HepG2 (cell line): ENCODE results near the gene PPP3R1. TPM values are rescaled to one million over a fixed set of nuclear protein-coding genes. Genes with fewer than 3 reads are reported as not detected.
A peak's percentile ranks its signal among the peaks of the same experiment; 100 is the strongest.

Source experiments
- CEBPG ChIP-seq: IDR thresholded peaks from 2 replicates; pipeline ENCODE4 v1.6.1; 2016
- DMTF1 ChIP-seq: sonication (generic); formaldehyde crosslinking; IDR thresholded peaks from 2 replicates; pipeline ENCODE4 v1.4.0; 2020; ENCODE audit warnings: mild to moderate bottlenecking, missing genetic modification reagents
- DNMT1 ChIP-seq: sonication (generic); formaldehyde crosslinking; IDR thresholded peaks from 2 replicates; pipeline ENCODE4 v1.5.1; 2020; ENCODE audit warnings: mild to moderate bottlenecking, missing genetic modification reagents
- FIP1L1 ChIP-seq: fragments of 200-400 bp; formaldehyde crosslinking; IDR thresholded peaks from 2 replicates; pipeline ENCODE4 v1.6.1; 2018; ENCODE audit warnings: low read depth, mild to moderate bottlenecking, low read length, moderate library complexity, borderline replicate concordance; ENCODE audit not compliant: insufficient read depth
- FOXP1 ChIP-seq, 2 experiments: fragments of 450-650 bp in 1 of 2; IDR thresholded peaks; 2 replicates each; pipeline ENCODE4 v1.6.1; 2017 to 2018; ENCODE audit warnings: antibody characterized with exemption in 1 of 2
- GFI1 ChIP-seq: sonication (generic); formaldehyde crosslinking; IDR thresholded peaks from 2 replicates; pipeline ENCODE4 v1.5.0; 2020; ENCODE audit warnings: missing genetic modification reagents, mild to moderate bottlenecking, borderline replicate concordance
- GPBP1L1 ChIP-seq: sonication (generic); formaldehyde crosslinking; IDR thresholded peaks from 2 replicates; pipeline ENCODE4 v1.5.0; 2020; ENCODE audit warnings: mild to moderate bottlenecking, missing genetic modification reagents
- MZF1 ChIP-seq: sonication (generic); formaldehyde crosslinking; IDR thresholded peaks from 2 replicates; pipeline ENCODE4 v1.8.1; 2023; ENCODE audit warnings: mild to moderate bottlenecking, missing genetic modification reagents, borderline replicate concordance
- NR2F2 ChIP-seq: IDR thresholded peaks from 2 replicates; pipeline ENCODE4 v1.6.1; 2012; ENCODE audit warnings: low read depth, inconsistent platforms, borderline replicate concordance
- TERF1 ChIP-seq: sonication (generic); formaldehyde crosslinking; IDR thresholded peaks from 2 replicates; pipeline ENCODE4 v1.8.0; 2022; ENCODE audit warnings: mild to moderate bottlenecking, missing genetic modification reagents, moderate library complexity
- WIZ ChIP-seq: sonication (generic); formaldehyde crosslinking; IDR thresholded peaks from 2 replicates; pipeline ENCODE4 v1.5.1; 2020; ENCODE audit warnings: mild to moderate bottlenecking, missing genetic modification reagents
- ZBTB7B ChIP-seq: sonication (generic); formaldehyde crosslinking; IDR thresholded peaks from 2 replicates; pipeline ENCODE4 v1.4.0; 2020; ENCODE audit warnings: missing genetic modification reagents
- ZFP1 ChIP-seq: IDR thresholded peaks from 2 replicates; pipeline ENCODE4 v1.6.1; 2016
- ZFP90 ChIP-seq: sonication (generic); formaldehyde crosslinking; IDR thresholded peaks from 2 replicates; pipeline ENCODE4 v1.8.0; 2022; ENCODE audit warnings: missing genetic modification reagents, mild to moderate bottlenecking, inconsistent platforms, borderline replicate concordance
- ZNF136 ChIP-seq: sonication (generic); formaldehyde crosslinking; IDR thresholded peaks from 2 replicates; pipeline ENCODE4 v1.8.1; 2022; ENCODE audit warnings: low read depth, mild to moderate bottlenecking, moderate library complexity, missing genetic modification reagents
- ZNF292 ChIP-seq: sonication (generic); formaldehyde crosslinking; IDR thresholded peaks from 2 replicates; pipeline ENCODE4 v1.8.1; 2022; ENCODE audit warnings: mild to moderate bottlenecking, low read depth, missing genetic modification reagents, borderline replicate concordance
- ZNF564 ChIP-seq: sonication (generic); formaldehyde crosslinking; IDR thresholded peaks from 2 replicates; pipeline ENCODE4 v1.8.1; 2023; ENCODE audit warnings: mild to moderate bottlenecking, missing genetic modification reagents
- polyA plus RNA-seq, 8 experiments: library from polyadenylated mRNA; depleted of rRNA in 3 of 8; stranded (reverse) in 7 of 8; unstranded in 1 of 8; fragments of >200 nt; fragmentation: Illumina TruSeq in 4 of 8; extraction: Trizol in 4 of 8; gene quantifications; 2 replicates each; pipeline versions ENCODE4 v1.2.1 to v1.2.3, GENCODE V29; 2011 to 2016; ENCODE audit warnings: low read depth in 4 of 8, missing spikeins in 1 of 8, mixed read lengths in 1 of 8; ENCODE audit not compliant: insufficient read depth in 1 of 8
- total RNA-seq, 5 experiments: library from RNA; depleted of rRNA; stranded (reverse); fragments of >200 nt; fragmentation: Illumina TruSeq; extraction: Trizol; gene quantifications; 2 replicates each; pipeline ENCODE4 v1.2.3, GENCODE V29; 2016; ENCODE audit warnings: low read depth in 1 of 5
- TF ChIP-seq, protein P1 (sequence below): sonication (generic); formaldehyde crosslinking; IDR thresholded peaks from 2 replicates; pipeline ENCODE4 v1.4.0; 2020; ENCODE audit warnings: mild to moderate bottlenecking, low read depth, missing genetic modification reagents
- TF ChIP-seq, protein P2 (sequence below): sonication (generic); formaldehyde crosslinking; IDR thresholded peaks from 2 replicates; pipeline ENCODE4 v1.5.0; 2020; ENCODE audit warnings: mild to moderate bottlenecking, missing genetic modification reagents
- TF ChIP-seq, protein P3 (sequence below): sonication (generic); formaldehyde crosslinking; IDR thresholded peaks from 2 replicates; pipeline ENCODE4 v1.4.0; 2020; ENCODE audit warnings: missing genetic modification reagents

Gene PPP3R1
- total and polyA plus RNA-seq, 2 of the 13 experiments (the other 11 are each of a cell fraction or from before 2014, with no cell fraction given): 11.6 to 25.7 TPM

DNA sequence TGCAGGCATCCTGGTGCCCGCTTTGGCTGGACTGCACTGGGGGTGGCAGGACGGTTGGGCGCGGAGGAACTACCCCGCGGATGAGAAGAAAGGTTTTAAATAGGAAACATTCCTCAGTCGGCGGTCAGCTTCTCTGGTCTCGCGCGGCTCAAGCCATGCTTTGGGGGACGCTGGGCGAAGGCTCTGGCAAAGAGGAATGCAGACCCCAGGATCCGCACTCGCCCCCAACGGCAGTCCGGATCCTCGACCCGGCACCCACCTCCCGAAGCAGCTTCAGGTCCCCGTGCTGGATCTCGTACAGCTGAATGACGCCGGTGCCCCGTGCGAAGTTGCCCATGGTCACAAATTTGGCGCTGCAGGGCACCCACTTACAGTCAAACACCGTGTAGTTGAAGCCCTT is 95.3 kb downstream of the PPP3R1 start (continued):
- no peak for TF ChIP-seq ZFP90 (CRISPR knock-in tag)
- 0 out of 2 replicates have a peak, but pooled peaks have one; percentile 1 for TF ChIP-seq FIP1L1
- 0 out of 2 replicates have a peak, but pooled peaks have one; percentile 14 for TF ChIP-seq TERF1
- TF ChIP-seq CEBPG (CRISPR knock-in tag): no peak
- no peak for TF ChIP-seq ZFP1
- no peak for TF ChIP-seq NR2F2
- TF ChIP-seq GPBP1L1 (CRISPR knock-in tag): no peak
- TF ChIP-seq WIZ (CRISPR knock-in tag): 0 out of 2 replicates have a peak, but pooled peaks have one; percentile 5
- no peak for TF ChIP-seq ZNF564 (CRISPR knock-in tag)
- no peak for TF ChIP-seq MZF1 (CRISPR knock-in tag)
- no peak; the same call in 1 of the 2 replicates for TF ChIP-seq ZNF292 (CRISPR knock-in tag)
- TF ChIP-seq ZBTB7B (CRISPR knock-in tag): no peak
- TF ChIP-seq DMTF1 (CRISPR knock-in tag): no peak
- TF ChIP-seq, protein P1, sequence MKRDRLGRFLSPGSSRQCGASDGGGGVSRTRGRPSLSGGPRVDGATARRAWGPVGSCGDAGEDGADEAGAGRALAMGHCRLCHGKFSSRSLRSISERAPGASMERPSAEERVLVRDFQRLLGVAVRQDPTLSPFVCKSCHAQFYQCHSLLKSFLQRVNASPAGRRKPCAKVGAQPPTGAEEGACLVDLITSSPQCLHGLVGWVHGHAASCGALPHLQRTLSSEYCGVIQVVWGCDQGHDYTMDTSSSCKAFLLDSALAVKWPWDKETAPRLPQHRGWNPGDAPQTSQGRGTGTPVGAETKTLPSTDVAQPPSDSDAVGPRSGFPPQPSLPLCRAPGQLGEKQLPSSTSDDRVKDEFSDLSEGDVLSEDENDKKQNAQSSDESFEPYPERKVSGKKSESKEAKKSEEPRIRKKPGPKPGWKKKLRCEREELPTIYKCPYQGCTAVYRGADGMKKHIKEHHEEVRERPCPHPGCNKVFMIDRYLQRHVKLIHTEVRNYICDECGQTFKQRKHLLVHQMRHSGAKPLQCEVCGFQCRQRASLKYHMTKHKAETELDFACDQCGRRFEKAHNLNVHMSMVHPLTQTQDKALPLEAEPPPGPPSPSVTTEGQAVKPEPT (CRISPR knock-in tag): no peak; the same call in 1 of the 2 replicates
- TF ChIP-seq DNMT1: no peak
- TF ChIP-seq, protein P2, sequence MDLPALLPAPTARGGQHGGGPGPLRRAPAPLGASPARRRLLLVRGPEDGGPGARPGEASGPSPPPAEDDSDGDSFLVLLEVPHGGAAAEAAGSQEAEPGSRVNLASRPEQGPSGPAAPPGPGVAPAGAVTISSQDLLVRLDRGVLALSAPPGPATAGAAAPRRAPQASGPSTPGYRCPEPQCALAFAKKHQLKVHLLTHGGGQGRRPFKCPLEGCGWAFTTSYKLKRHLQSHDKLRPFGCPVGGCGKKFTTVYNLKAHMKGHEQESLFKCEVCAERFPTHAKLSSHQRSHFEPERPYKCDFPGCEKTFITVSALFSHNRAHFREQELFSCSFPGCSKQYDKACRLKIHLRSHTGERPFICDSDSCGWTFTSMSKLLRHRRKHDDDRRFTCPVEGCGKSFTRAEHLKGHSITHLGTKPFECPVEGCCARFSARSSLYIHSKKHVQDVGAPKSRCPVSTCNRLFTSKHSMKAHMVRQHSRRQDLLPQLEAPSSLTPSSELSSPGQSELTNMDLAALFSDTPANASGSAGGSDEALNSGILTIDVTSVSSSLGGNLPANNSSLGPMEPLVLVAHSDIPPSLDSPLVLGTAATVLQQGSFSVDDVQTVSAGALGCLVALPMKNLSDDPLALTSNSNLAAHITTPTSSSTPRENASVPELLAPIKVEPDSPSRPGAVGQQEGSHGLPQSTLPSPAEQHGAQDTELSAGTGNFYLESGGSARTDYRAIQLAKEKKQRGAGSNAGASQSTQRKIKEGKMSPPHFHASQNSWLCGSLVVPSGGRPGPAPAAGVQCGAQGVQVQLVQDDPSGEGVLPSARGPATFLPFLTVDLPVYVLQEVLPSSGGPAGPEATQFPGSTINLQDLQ (CRISPR knock-in tag): no peak
- no peak for TF ChIP-seq GFI1
- no peak for TF ChIP-seq ZNF136 (CRISPR knock-in tag)
- TF ChIP-seq FOXP1 (IDR thresholded peaks at IDR 0.05): no peak
- no peak for TF ChIP-seq FOXP1 (CRISPR knock-in tag; IDR thresholded peaks at IDR 0.05)
- TF ChIP-seq, protein P3, sequence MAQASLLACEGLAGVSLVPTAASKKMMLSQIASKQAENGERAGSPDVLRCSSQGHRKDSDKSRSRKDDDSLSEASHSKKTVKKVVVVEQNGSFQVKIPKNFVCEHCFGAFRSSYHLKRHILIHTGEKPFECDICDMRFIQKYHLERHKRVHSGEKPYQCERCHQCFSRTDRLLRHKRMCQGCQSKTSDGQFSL (CRISPR knock-in tag): no peak
